Sigmoid colon (tissue), 4 donors: ENCODE results near the gene USP7.

Source experiments
- CTCF ChIP-seq, 4 experiments: fragments of 450-650 bp in 3 of 4; fragments of 200-600 bp in 1 of 4; IDR thresholded peaks; one replicate each; pipeline ENCODE4 v1.5.1; 2016 to 2019; ENCODE audit warnings: antibody characterized with exemption in 4 of 4, mild to moderate bottlenecking in 3 of 4, moderate library complexity in 2 of 4
- EP300 ChIP-seq, 4 donors: sonication (generic); formaldehyde crosslinking; IDR thresholded peaks; one replicate each; pipeline ENCODE4 v1.6.1; 2017; ENCODE audit warnings: antibody characterized with exemption in 4 of 4

GRCh38 chr16:8928467-8928957 lies 35.2 kb downstream of the USP7 start:
- TF ChIP-seq EP300 (IDR thresholded peaks at IDR 0.05), result no peak
- no peak for TF ChIP-seq CTCF (IDR thresholded peaks at IDR 0.05)
